GM19193 (cell line): Measurements from ENCODE around the gene RHBDL1.
A peak's percentile ranks its signal among the peaks of the same experiment; 100 is the strongest.

Experiments
- POLR2A ChIP-seq: IDR thresholded peaks from 4 replicates; pipeline ENCODE4 v1.6.1; 2011; ENCODE audit not compliant: insufficient read depth, insufficient read length; ENCODE audit errors: extremely low read depth

RHBDL1 gene

DNA sequence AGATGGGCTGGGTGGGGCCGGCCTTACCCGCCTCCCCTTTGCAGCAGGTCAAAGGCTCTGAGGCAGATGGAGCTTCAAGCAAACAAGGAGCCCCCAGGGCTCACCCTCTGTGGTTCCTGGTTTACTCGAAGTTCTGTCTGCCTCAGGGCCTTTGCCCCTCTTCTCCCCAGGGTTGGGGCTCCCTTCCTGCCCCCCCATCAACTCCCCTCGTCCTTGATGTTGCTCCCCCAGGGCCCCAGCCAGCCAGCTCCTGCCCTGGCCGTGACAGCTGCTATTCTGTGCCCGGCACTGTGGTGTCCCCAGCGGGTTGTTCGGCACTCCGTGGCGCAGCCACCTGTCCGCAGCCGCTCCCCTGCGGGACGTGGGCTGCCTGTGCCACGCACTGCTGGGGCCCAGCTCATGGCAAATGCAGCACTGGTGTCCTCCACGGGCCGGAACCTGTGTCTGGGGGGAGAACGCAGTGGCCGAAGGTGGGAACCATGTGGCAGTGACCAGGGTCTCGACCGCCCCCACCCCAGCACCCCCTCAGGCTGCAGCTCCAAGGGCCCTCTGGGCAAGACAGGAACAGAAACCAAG is 35.1 kb downstream of the RHBDL1 start:
- TF ChIP-seq POLR2A: no peak

DNA sequence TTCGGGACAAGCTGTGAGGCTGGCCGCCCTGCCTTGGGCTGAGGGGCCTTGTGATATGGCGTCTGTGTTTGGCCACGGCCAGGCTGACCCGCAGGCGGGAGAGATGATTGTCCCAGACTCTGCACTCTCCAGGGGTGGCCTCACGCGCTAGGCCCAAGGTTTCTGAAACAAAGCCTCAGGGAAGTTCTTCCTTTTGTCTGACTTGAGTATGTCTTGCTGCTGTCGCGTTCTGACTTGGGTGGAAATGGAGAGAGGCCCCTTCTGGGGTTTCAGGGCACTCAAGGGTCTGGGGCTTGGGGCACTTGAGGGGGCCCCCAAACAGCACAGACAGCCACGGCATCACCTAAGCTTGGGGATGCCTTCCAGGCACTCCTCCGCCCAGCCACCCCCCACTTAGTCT is 35.6 kb downstream of the RHBDL1 start:
- no peak for TF ChIP-seq POLR2A

DNA sequence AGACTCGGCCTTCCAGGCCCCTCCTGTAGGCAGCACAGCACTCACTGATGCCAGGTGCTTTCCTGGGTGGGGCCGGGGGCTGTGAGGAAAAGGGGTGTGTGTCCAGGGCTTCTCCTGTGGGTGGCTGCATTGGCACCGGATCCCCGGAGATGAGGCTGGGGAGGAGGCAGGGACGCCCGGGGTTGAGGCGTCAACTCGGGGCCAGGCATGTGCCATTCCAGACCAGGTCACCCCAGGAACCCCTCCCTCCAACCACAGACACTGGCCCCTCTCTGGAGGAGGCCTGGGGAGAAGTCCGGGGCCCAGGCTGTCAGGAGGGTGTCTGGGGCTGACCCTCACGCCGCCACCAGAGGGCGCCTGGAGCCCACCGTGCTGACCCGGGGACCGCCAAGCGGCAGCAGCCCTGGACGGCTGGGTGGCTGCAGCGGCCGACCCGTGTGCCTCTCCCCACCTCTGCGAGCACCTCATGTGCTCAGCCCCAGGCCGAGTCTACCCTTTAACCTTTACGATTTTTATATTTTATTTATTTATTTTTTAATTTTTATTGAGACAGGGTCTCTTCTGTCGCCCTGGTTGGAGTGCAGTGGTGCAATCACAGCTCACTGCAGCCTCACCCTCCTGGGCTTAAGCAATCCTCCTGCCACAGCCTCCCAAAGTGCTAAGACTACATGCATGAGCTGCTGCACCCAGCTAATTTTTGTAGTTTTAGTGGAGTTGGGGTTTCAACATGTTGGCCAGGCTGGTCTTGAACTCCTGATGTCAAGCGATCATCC is 36.3 kb downstream of the RHBDL1 start:
- TF ChIP-seq POLR2A: no peak

DNA sequence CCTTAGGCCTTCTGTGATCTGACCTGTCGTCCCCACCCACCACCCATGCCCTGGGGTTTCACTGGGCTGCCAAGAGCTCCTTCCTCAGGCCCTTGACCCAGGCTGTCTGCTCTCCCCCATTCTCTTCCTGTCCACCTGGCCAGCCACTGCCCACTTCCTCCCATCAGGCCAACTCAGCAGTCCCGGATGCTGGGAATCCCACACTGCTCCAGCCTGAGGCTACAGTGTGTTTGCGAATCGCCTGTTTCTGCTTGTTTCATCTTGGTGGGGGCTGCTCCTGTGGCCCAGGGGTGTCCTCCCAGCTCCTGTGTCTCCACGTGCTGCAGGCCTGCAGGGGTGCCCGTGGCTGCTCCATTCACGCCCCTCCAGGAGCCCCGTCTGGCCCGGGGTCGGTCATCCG is 38.6 kb downstream of the RHBDL1 start:
- TF ChIP-seq POLR2A: no peak

DNA sequence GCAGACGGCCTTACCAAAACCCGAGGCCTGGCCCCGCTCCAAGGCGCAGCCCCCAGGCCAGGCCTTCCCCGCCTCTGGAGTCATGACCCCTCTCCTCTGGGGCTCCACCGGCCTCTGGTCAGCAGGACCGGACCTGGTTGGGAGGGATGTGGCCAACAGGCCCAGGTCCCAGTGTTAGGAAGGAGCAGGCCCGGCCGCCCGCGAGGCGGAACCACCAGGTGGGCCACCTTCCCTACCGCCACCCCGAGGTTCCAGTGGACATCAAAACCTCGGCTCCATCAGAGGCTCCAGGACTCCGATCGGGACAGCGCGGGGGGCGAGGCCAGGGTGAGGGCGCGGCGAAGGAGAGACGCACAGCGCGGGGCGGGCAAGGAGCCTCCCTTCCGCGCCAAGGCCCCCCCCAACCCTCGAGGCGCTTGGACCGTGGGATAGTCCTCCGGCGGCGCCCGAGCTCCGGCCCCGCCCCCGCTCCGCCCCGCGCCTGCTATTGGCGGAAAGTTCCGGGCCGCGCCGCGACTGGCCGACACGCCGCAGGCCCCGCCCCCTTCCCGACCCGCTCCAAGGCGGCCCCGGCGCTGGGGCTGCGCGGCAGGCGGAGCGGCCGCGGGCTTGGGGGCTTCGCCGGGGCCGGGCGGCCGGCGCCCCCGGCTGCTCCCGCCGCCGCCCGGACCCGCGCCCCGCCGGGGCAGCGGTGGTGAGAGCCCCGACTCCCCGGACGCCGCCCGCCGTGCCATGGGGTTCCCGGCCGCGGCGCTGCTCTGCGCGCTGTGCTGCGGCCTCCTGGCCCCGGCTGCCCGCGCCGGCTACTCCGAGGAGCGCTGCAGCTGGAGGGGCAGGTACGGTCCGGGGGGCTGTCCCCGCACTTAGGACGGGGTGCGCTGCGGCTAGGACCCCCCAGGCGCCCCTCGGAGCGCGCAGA is 39.3 kb downstream of the RHBDL1 start, which contains the start of gene METRN:
METRN (plus strand) TSS at position 561 of the 919 bp plus-strand sequence; CDS start at position 733, 172 bp downstream.
- TF ChIP-seq POLR2A: no peak

DNA sequence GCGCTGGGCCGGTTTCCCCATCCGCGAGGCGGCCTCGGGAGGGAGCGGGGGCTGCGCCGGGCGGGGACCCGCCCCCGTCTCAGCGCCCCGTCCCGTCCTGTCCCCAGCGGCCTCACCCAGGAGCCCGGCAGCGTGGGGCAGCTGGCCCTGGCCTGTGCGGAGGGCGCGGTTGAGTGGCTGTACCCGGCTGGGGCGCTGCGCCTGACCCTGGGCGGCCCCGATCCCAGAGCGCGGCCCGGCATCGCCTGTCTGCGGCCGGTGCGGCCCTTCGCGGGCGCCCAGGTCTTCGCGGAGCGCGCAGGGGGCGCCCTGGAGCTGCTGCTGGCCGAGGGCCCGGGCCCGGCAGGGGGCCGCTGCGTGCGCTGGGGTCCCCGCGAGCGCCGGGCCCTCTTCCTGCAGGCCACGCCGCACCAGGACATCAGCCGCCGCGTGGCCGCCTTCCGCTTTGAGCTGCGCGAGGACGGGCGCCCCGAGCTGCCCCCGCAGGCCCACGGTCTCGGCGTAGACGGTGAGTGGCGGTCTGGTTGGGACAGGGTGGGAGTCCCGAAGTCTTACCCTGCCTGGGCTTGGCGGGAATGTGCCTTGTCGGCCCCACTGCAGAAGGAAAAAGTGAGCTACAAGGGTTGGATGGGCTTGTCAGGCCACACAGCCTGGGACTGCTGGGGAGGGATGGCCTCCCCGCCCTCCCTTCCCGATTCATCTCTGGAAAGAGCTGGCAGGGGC is 40.2 kb downstream of the RHBDL1 start:
- TF ChIP-seq POLR2A: no peak

DNA sequence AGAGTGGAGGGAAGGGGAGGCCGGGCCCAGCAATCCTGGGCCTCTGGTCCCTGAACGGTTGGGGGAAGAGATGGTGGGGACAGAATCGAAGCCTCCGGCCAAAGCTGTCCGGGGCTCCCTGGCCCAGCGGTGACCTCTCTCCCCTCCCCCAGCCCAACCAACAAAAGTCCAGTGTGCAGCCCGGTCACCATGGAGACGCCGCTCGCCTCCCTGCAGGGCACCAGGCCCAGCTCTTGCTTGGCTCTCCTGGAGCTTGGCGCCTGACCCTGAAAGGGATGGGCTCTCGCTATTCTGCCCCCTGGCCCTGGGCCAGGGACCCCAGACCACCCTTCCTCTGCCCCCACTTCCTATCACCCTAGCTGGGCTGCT is 40.7 kb downstream of the RHBDL1 start:
- no peak for TF ChIP-seq POLR2A

DNA sequence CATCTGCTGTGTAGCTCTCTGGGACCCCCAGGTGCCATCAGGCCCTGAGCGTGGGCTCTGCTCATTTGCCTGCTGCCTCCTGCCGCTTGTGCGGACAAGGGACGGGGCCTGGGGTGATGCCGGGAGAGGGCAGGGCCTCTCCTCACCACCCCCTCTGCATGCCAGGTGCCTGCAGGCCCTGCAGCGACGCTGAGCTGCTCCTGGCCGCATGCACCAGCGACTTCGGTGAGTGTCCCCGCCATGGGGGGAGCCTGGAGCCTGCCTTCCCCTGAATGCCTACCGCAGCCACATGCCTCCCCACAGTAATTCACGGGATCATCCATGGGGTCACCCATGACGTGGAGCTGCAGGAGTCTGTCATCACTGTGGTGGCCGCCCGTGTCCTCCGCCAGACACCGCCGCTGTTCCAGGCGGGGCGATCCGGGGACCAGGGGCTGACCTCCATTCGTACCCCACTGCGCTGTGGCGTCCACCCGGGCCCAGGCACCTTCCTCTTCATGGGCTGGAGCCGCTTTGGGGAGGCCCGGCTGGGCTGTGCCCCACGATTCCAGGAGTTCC is 41.4 kb downstream of the RHBDL1 start:
- no peak for TF ChIP-seq POLR2A

DNA sequence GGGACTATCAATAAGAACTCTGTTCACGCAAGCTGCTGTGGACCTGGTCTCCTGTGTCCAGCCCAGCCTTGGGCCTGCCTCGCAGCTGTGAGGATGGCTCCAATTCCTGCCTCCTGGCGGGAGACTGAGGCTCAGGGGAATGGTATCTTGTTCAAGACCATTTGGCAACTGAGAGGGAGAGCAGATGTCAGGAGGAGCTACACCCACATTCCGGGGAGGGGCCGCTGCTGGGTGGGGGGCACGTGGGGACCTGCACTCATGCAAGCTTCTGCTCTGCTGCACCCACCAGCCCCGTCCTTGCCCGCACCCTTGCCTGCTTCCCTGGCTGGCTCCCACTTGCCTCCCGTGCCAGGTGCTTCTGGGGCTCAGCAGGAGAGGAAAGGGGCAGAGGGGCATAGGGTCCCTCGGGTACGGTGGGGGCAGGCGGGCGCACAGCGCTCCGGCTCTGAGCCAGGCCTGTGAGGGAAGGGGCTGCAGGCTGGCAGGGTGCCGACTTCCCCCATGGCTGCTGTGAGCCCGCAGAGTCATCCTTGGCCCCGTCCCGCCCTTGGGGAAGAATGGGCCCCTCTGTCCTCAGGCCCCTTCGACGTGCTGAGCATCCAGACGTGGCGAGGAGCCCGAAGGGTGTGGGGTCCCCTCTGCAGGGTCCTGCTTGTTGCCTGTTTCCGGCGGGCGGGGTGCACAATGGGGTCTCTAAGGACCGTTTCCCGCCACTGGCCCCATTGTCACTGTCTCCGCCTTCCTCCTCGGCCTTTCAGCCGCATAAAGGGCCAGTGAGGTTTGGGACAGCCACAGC is 42.2 kb downstream of the RHBDL1 start:
- no peak for TF ChIP-seq POLR2A

DNA sequence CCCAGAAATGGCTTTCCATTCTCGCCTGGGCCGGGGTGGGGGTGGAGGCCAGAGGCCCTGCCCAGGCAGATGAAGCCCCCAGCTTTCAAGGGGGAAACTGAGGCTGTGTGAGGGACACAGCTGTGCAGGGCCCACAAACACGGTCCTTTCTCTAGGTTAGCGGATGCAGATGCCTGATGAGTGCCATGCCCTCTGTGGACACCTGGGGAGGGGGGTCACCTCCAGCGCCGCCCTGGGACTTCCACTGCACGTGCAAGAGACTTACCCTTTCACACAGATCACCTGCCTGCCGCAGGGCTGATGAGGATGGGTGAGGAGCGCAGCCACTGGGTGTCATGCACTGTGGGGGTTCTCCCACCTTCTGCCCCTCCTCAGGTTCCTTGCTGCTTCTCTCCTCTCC is 42.9 kb downstream of the RHBDL1 start:
- TF ChIP-seq POLR2A: peak; percentile 30

DNA sequence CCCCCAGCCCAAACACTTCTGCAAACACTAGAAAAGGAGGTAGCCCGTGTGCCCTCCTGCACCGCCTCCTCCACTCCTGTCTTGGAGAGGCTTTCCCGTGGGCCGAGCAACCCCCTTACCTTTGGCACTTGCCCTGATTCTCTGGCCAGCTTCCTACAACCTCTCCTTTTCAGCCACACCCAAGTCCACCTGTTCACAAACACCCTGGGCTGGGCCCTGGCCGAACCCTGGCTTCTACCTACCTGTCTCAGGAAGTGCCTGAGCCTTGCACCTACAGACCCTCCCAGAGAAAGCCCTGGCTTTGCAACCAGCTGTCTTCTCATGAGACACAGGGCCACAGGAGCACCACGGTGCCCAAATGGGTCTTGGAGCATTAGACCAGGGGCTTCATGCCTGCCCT is 43.5 kb downstream of the RHBDL1 start:
- TF ChIP-seq POLR2A: no peak

DNA sequence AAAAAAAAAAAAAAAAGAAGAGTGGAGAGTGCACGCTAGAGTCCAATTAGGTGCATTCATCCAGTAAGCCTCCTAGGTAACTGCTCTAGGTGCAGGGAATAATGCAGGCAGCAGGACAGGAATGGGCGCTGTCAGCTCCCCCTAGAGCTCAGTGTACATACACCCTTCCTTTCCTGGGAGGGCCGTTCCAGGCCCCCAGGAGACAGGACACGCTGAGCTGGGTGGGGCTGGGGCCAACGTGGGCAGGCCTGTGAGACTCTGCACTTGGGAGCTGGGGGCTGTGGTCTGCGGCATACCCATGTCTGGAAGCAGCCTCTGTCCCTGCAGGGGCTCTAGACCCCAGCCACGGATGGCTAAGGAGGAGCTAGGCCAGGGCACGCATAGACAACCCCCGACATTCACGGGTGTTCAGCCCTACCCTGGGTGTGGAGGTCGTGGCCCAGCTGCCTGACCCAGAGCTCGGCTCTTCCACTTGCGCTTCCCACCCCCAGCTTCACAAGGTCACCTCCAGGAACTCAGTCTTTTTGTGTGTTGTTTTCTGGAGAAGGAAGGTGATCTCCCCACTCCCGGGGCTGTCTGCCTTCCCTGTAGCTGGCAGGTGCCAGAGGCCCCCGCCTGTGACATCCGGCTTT is 44.5 kb downstream of the RHBDL1 start:
- TF ChIP-seq POLR2A: no peak

DNA sequence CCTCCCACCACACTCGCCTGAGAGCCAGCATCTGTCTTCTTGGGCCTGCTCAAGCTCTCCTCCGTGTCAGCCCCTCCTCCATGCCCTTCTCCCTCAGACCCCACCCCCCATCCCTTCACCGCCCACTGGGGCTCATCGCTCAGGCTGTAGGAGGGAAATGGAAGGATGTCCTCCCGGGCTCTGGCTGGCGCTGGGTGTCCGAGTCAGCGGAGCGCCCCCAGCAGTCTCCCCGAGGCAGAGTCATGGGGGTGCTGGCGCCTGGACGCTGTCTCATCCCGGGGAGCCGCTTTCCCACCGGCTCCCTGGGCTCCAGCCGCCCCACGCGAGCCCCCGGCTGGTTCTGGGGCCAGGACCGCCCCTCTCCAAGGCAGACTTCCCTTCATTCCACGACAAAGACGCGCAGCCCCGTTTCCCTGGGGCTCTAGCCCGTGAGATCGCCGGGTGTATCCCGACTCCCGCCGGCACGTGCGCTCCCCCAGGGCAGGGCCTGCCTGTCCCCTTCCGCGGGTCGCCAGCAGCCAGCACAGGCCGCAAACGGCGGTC is 45.0 kb downstream of the RHBDL1 start:
- TF ChIP-seq POLR2A: no peak
